ENCODE data around the gene ARSB. TPM values are rescaled to one million over a fixed set of nuclear protein-coding genes. Genes with fewer than 3 reads are reported as not detected.

ARSB gene
- total RNA-seq, 2 donors from 2014 or later, result 28.1 TPM

- H3K4me3 ChIP-seq (ENCODE audit: low read length), result no peak overlapping the region
- WGBS, 2 experiments (ENCODE audit: insufficient coverage in 1 of 2, insufficient read length in 1 of 2), result 80 to 84% methylated on average over 5 to 8 of the region's 8 CpGs
- H3K9ac ChIP-seq (ENCODE audit: extremely low read depth, low read length, poor library complexity, severe bottlenecking), result no peak overlapping the region
- no peak overlapping the region for H3K4me3 Mint-ChIP-seq
- H3K36me3 ChIP-seq (ENCODE audit: control insufficient read depth, insufficient read depth, low read length), result no peaks in the 10 kb centered on the region
- no peak for DNase-seq
- peaks cover 14% of the 10 kb centered on the region for H3K4me1 ChIP-seq (ENCODE audit: control insufficient read depth, insufficient read depth, low read length)
- peaks cover 4% of the 10 kb centered on the region for H3K9me3 ChIP-seq (ENCODE audit: control insufficient read depth, low read length)
- no peak for TF ChIP-seq CTCF (conservative IDR thresholded peaks at IDR 0.05)
- no peaks in the 10 kb centered on the region for H3K27me3 ChIP-seq (ENCODE audit: control insufficient read depth, insufficient read depth, low read length, poor library complexity, severe bottlenecking)
- no peak overlapping the region for H3K27ac ChIP-seq (ENCODE audit: low read depth, low read length)
- H3K27me3 Mint-ChIP-seq (ENCODE audit: insufficient read depth), result no peaks in the 10 kb centered on the region
- peaks cover 28% of the 10 kb centered on the region for H3K4me1 Mint-ChIP-seq
- H3K9me3 Mint-ChIP-seq, result peaks cover 9% of the 10 kb centered on the region
- peaks cover 2% of the 10 kb centered on the region for H3K36me3 Mint-ChIP-seq (ENCODE audit: low read depth)
- H3K27ac Mint-ChIP-seq, result peak overlapping the region; percentile 87
Observed at GRCh38 chr5:78773655-78774054, 211.5 kb downstream of the ARSB start.

GRCh38 chr5:78771260-78772205 is 213.6 kb downstream of the ARSB start:
- WGBS, 2 experiments (ENCODE audit: insufficient coverage in 1 of 2, insufficient read length in 1 of 2), result 53 to 76% methylated on average over 7 to 13 of the region's 13 CpGs
- H3K9me3 Mint-ChIP-seq, result peaks cover 4% of the 10 kb centered on the region
- no peak overlapping the region for H3K4me3 Mint-ChIP-seq
- peak overlapping the region; percentile 19 for H3K27ac ChIP-seq (ENCODE audit: low read depth, low read length)
- peak overlapping the region; percentile 25 for H3K4me3 ChIP-seq (ENCODE audit: low read length)
- no peaks in the 10 kb centered on the region for H3K36me3 ChIP-seq (ENCODE audit: control insufficient read depth, insufficient read depth, low read length)
- TF ChIP-seq CTCF (conservative IDR thresholded peaks at IDR 0.05), result no peak
- H3K27me3 Mint-ChIP-seq (ENCODE audit: insufficient read depth), result no peaks in the 10 kb centered on the region
- no peaks in the 10 kb centered on the region for H3K27me3 ChIP-seq (ENCODE audit: control insufficient read depth, insufficient read depth, low read length, poor library complexity, severe bottlenecking)
- H3K9me3 ChIP-seq (ENCODE audit: control insufficient read depth, low read length), result peaks cover under 1% of the 10 kb centered on the region
- peaks cover 2% of the 10 kb centered on the region for H3K36me3 Mint-ChIP-seq (ENCODE audit: low read depth)
- peak overlapping the region; percentile 23 for H3K9ac ChIP-seq (ENCODE audit: extremely low read depth, low read length, poor library complexity, severe bottlenecking)
- peaks cover 14% of the 10 kb centered on the region for H3K4me1 ChIP-seq (ENCODE audit: control insufficient read depth, insufficient read depth, low read length)
- peak overlapping the region; percentile 83 for H3K27ac Mint-ChIP-seq
- DNase-seq, result no peak
- H3K4me1 Mint-ChIP-seq, result peaks cover 29% of the 10 kb centered on the region

- Mint-ChIP-seq H3K4me1 (peaks cover 36% of the 10 kb centered on the region), H3K27me3 (ENCODE audit: insufficient read depth) (no peaks in the 10 kb centered on the region), H3K9me3 (peaks cover 12% of the 10 kb centered on the region), H3K27ac (no peak overlapping the region), H3K4me3 (no peak overlapping the region), H3K36me3 (ENCODE audit: low read depth) (peaks cover 3% of the 10 kb centered on the region)
- no peak for DNase-seq
- Histone ChIP-seq H3K4me1 (ENCODE audit: control insufficient read depth, insufficient read depth, low read length) (peaks cover 17% of the 10 kb centered on the region), H3K27me3 (ENCODE audit: control insufficient read depth, insufficient read depth, low read length, poor library complexity, severe bottlenecking) (no peaks in the 10 kb centered on the region), H3K9me3 (ENCODE audit: control insufficient read depth, low read length) (no peaks in the 10 kb centered on the region), H3K27ac (ENCODE audit: low read depth, low read length) (no peak overlapping the region), H3K4me3 (ENCODE audit: low read length) (no peak overlapping the region), H3K9ac (ENCODE audit: extremely low read depth, low read length, poor library complexity, severe bottlenecking) (no peak overlapping the region), H3K36me3 (ENCODE audit: control insufficient read depth, insufficient read depth, low read length) (no peaks in the 10 kb centered on the region)
- no peak for TF ChIP-seq CTCF (conservative IDR thresholded peaks at IDR 0.05)
- WGBS, 2 experiments (ENCODE audit: insufficient coverage in 1 of 2, insufficient read length in 1 of 2), result 97 to 98% methylated on average over 4 to 7 of the region's 7 CpGs
Observed at GRCh38 chr5:78768781-78769380, 216.2 kb downstream of the ARSB start.

Data from endodermal cell (in vitro differentiated cells).